ENCODE measurements around the gene USP28.

- TF ChIP-seq POLR2A (IDR thresholded peaks at IDR 0.05) (no peak), CTCF (IDR thresholded peaks at IDR 0.05) (no peak)
These were observed 47.9 kb downstream of the USP28 start for GRCh38 chr11:113827477-113827876.
